GM12872 (cell line): ENCODE measurements around the gene TBC1D5.

Source experiments
- CTCF ChIP-seq: IDR thresholded peaks from 3 replicates; pipeline ENCODE4 v1.5.1; 2011; ENCODE audit warnings: low read depth, mild to moderate bottlenecking, low read length, moderate library complexity; ENCODE audit not compliant: insufficient read depth

The TBC1D5 gene

GRCh38 chr3:17433876-17434275 is 308.6 kb downstream of the TBC1D5 start:
- no peak for TF ChIP-seq CTCF

- no peak for TF ChIP-seq CTCF
Measured at GRCh38 chr3:17432236-17432635, 310.2 kb downstream of the TBC1D5 start.

- TF ChIP-seq CTCF = no peak
Measured at GRCh38 chr3:17431484-17432045, 310.9 kb downstream of the TBC1D5 start.

GRCh38 chr3:17431004-17431403 is 311.4 kb downstream of the TBC1D5 start:
- peak; percentile 41; the same call in 1 of the 3 replicates for TF ChIP-seq CTCF

GRCh38 chr3:17430582-17430981 is 311.8 kb downstream of the TBC1D5 start:
- TF ChIP-seq CTCF = no peak

- no peak for TF ChIP-seq CTCF
Measured at GRCh38 chr3:17423786-17424536, 318.5 kb downstream of the TBC1D5 start.

- TF ChIP-seq CTCF = no peak
Measured at GRCh38 chr3:17422636-17423035, 319.8 kb downstream of the TBC1D5 start.
